Mesothelial cell of epicardium (in vitro differentiated cells): ENCODE results near the gene GPER1. TPM values are rescaled to one million over a fixed set of nuclear protein-coding genes. Genes with fewer than 3 reads are reported as not detected.
"Not testable (repeated sequence)": the region's sequence is repeated elsewhere in the genome, so short reads cannot be mapped to it uniquely, and the experiment has no call there.

ENCODE experiments used
- DNase-seq, 2 experiments: peaks; one replicate each; pipeline ENCODE4 v3.0.0; 2021; ENCODE audit warnings: low spot score in 2 of 2; ENCODE audit not compliant: unreplicated experiment in 2 of 2
- H3K27ac Mint-ChIP-seq: 2 replicates; pipeline ENCODE4 v1.8.0; 2021; ENCODE audit warnings: mixed read lengths
- H3K27me3 Mint-ChIP-seq: 2 replicates; pipeline ENCODE4 v1.8.0; 2021; ENCODE audit warnings: low read depth, mixed read lengths
- H3K36me3 Mint-ChIP-seq: 2 replicates; pipeline ENCODE4 v1.8.0; 2021; ENCODE audit warnings: mixed read lengths
- H3K4me1 Mint-ChIP-seq: 2 replicates; pipeline ENCODE4 v1.8.0; 2021; ENCODE audit warnings: mixed read lengths
- H3K4me3 Mint-ChIP-seq: 2 replicates; pipeline ENCODE4 v1.8.0; 2021; ENCODE audit warnings: mild to moderate bottlenecking, moderate library complexity, mixed read lengths
- H3K9me3 Mint-ChIP-seq: 2 replicates; pipeline ENCODE4 v1.8.0; 2021; ENCODE audit warnings: mixed read lengths
- CTCF ChIP-seq: fragments of 200-600 bp; sonication (generic); IDR thresholded peaks from one replicate; pipeline ENCODE4 v1.5.0; 2021; ENCODE audit warnings: antibody characterized with exemption; ENCODE audit not compliant: unreplicated experiment
- total RNA-seq: library from RNA; stranded (reverse); gene quantifications from 3 replicates; pipeline ENCODE4 v1.2.1, GENCODE V29; 2021

Gene GPER1
- 2.1 to 2.6 TPM (median 2.4 TPM) in 3 replicates for total RNA-seq

GRCh38 chr7:1087952-1088920 lies at the start of gene GPER1:
TSS of gene GPER1 (plus strand) at chr7:1088113. CDS start at chr7:1091729, 3,616 bp downstream.
- Mint-ChIP-seq H3K27me3 (no peaks in the 10 kb centered on the region), H3K27ac (peak within 1 kb of the TSS; percentile 71), H3K4me1 (peaks cover 26% of the 10 kb centered on the region), H3K36me3 (peaks cover 10% of the 10 kb centered on the region), H3K9me3 (no peaks in the 10 kb centered on the region), H3K4me3 (peak within 1 kb of the TSS; percentile 76)
- no peak for TF ChIP-seq CTCF
- peak in 1 of 2 experiments; percentile 53 for DNase-seq

- not testable (repeated sequence) for H3K36me3 Mint-ChIP-seq, H3K27ac Mint-ChIP-seq, H3K27me3 Mint-ChIP-seq, H3K9me3 Mint-ChIP-seq, H3K4me3 Mint-ChIP-seq, DNase-seq
- peaks cover 28% of the 10 kb centered on the region for H3K4me1 Mint-ChIP-seq
Observed at GRCh38 chr7:1040233-1040632, 47.7 kb upstream of the GPER1 start.

DNA sequence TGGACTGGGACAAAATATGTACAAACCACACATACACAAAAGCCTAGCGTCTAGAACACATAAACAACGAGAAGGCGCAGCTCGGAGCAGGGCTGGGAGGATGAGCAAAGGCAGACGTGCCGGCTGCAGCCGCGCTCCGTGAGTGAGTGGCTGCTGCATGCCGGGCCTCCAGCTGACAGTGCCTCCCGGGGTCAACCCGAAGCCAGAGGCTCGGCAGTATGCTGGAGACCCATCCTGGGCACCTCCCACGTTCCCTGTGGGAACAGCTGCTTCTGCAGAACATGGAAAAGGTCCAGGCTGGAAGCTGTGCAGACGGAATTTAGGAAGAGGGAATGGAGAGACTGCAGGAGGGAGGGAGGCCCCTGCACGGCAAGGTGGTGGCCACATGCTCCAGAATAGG lies 47.1 kb upstream of the GPER1 start:
- no peak for DNase-seq
- TF ChIP-seq CTCF, result no peak
- H3K4me1 Mint-ChIP-seq, result peaks cover 31% of the 10 kb centered on the region
- H3K27ac Mint-ChIP-seq, result peak overlapping the region; percentile 95
- H3K4me3 Mint-ChIP-seq, result peak overlapping the region; percentile 71
- H3K27me3 Mint-ChIP-seq, result peaks cover 2% of the 10 kb centered on the region
- no peaks in the 10 kb centered on the region for H3K9me3 Mint-ChIP-seq
- H3K36me3 Mint-ChIP-seq, result no peaks in the 10 kb centered on the region

- no peak for DNase-seq
- Mint-ChIP-seq H3K27ac (peak overlapping the region; percentile 67), H3K4me3 (no peak overlapping the region), H3K4me1 (peaks cover 35% of the 10 kb centered on the region), H3K36me3 (no peaks in the 10 kb centered on the region), H3K27me3 (peaks cover 2% of the 10 kb centered on the region), H3K9me3 (no peaks in the 10 kb centered on the region)
- no peak for TF ChIP-seq CTCF
Observed at GRCh38 chr7:1041551-1042491, 46.1 kb upstream of the GPER1 start.

- peaks cover 2% of the 10 kb centered on the region for H3K27me3 Mint-ChIP-seq
- H3K4me1 Mint-ChIP-seq, result peaks cover 41% of the 10 kb centered on the region
- H3K4me3 Mint-ChIP-seq, result no peak overlapping the region
- DNase-seq, result no peak
- no peaks in the 10 kb centered on the region for H3K36me3 Mint-ChIP-seq
- H3K9me3 Mint-ChIP-seq, result no peaks in the 10 kb centered on the region
- H3K27ac Mint-ChIP-seq, result peak overlapping the region; percentile 50
- TF ChIP-seq CTCF, result no peak
Observed at GRCh38 chr7:1042492-1042833, 45.5 kb upstream of the GPER1 start.
